WTC11 (cell line): ENCODE data around the gene PCDH9. TPM values are rescaled to one million over a fixed set of nuclear protein-coding genes. Genes with fewer than 3 reads are reported as not detected.

Experiments used
- ATAC-seq: fragments of 200-7000 bp; cut with Tn5 transposase; 2 replicates; pipeline ENCODE4 v1.10.0; 2021; ENCODE audit warnings: mild to moderate bottlenecking, moderate library complexity
- CTCF ChIA-PET: fragments of 300-600 bp; sonication (Branson Sonifier 250); formaldehyde crosslinking; loops from one replicate; lab custom pipeline; 2021; ENCODE audit warnings: antibody characterized with exemption; lab: Charles Lee
- POLR2A ChIA-PET: fragments of 350-600 bp; sonication (Branson Sonifier 250); formaldehyde crosslinking; loops from one replicate; lab custom pipeline; 2021; ENCODE audit warnings: antibody characterized with exemption; lab: Charles Lee
- DNase-seq: peaks from one replicate; pipeline ENCODE4 v3.0.0; 2021; ENCODE audit warnings: low spot score
- H3K27ac Mint-ChIP-seq: 2 replicates; pipeline ENCODE4 v1.8.0; 2021; ENCODE audit warnings: mixed read lengths
- H3K27me3 Mint-ChIP-seq: 2 replicates; pipeline ENCODE4 v1.8.0; 2021; ENCODE audit warnings: low read depth, mild to moderate bottlenecking, moderate library complexity, mixed read lengths
- H3K36me3 Mint-ChIP-seq: 2 replicates; pipeline ENCODE4 v1.8.0; 2021; ENCODE audit warnings: mixed read lengths
- H3K4me1 Mint-ChIP-seq: 2 replicates; pipeline ENCODE4 v1.8.0; 2022; ENCODE audit warnings: mixed read lengths
- H3K4me3 Mint-ChIP-seq: 2 replicates; pipeline ENCODE4 v1.8.0; 2021; ENCODE audit warnings: mild to moderate bottlenecking, moderate library complexity, mixed read lengths
- H3K9me3 Mint-ChIP-seq: 2 replicates; pipeline ENCODE4 v1.8.0; 2021; ENCODE audit warnings: mixed read lengths
- GTF2I ChIP-seq: fragments of 250-450 bp; sonication (Bioruptor Pico); conservative IDR thresholded peaks from 2 replicates; pipeline ENCODE4 v1.4.0; 2021; ENCODE audit warnings: mild to moderate bottlenecking
- HMGA2 ChIP-seq: fragments of 250-450 bp; sonication (Bioruptor Pico); IDR thresholded peaks from 2 replicates; pipeline ENCODE4 v1.4.0; 2021; ENCODE audit warnings: mild to moderate bottlenecking, moderate library complexity
- HMGXB4 ChIP-seq: sonication (generic); formaldehyde crosslinking; IDR thresholded peaks from 2 replicates; pipeline ENCODE4 v1.8.1; 2023; ENCODE audit warnings: mild to moderate bottlenecking, moderate library complexity, missing genetic modification reagents
- MYBL2 ChIP-seq: sonication (generic); formaldehyde crosslinking; IDR thresholded peaks from 2 replicates; pipeline ENCODE4 v1.8.1; 2023; ENCODE audit warnings: mild to moderate bottlenecking, moderate library complexity, missing genetic modification reagents
- NFATC4 ChIP-seq: fragments of 250-450 bp; sonication (Bioruptor Pico); IDR thresholded peaks from 2 replicates; pipeline ENCODE4 v1.9.0; 2021; ENCODE audit warnings: mild to moderate bottlenecking
- NFYB ChIP-seq: sonication (generic); formaldehyde crosslinking; conservative IDR thresholded peaks from 2 replicates; pipeline ENCODE4 v1.8.0; 2022; ENCODE audit warnings: low read depth, missing genetic modification reagents
- NR2C2 ChIP-seq: sonication (generic); formaldehyde crosslinking; IDR thresholded peaks from 2 replicates; pipeline ENCODE4 v1.8.0; 2022; ENCODE audit warnings: mild to moderate bottlenecking, missing genetic modification reagents
- PRDM15 ChIP-seq: sonication (generic); formaldehyde crosslinking; IDR thresholded peaks from 2 replicates; pipeline ENCODE4 v1.8.0; 2022; ENCODE audit warnings: missing genetic modification reagents
- RORB ChIP-seq: fragments of 250-450 bp; sonication (Bioruptor Pico); IDR thresholded peaks from 2 replicates; pipeline ENCODE4 v1.9.0; 2021; ENCODE audit warnings: mild to moderate bottlenecking
- ZNF219 ChIP-seq: sonication (generic); formaldehyde crosslinking; IDR thresholded peaks from 2 replicates; pipeline ENCODE4 v1.8.0; 2023; ENCODE audit warnings: missing genetic modification reagents, mild to moderate bottlenecking, borderline replicate concordance
- ZNF232 ChIP-seq: sonication (generic); formaldehyde crosslinking; IDR thresholded peaks from 2 replicates; pipeline ENCODE4 v1.8.0; 2022; ENCODE audit warnings: mild to moderate bottlenecking, missing genetic modification reagents
- ZNF281 ChIP-seq: sonication (generic); formaldehyde crosslinking; IDR thresholded peaks from 2 replicates; pipeline ENCODE4 v1.8.0; 2023; ENCODE audit warnings: mild to moderate bottlenecking, missing genetic modification reagents
- ZNF532 ChIP-seq: fragments of 250-450 bp; sonication (Bioruptor Pico); IDR thresholded peaks from 2 replicates; pipeline ENCODE4 v1.9.0; 2021; ENCODE audit warnings: mild to moderate bottlenecking, borderline replicate concordance
- total RNA-seq: library from RNA; stranded (reverse); gene quantifications from 3 replicates; pipeline ENCODE4 v1.2.3, GENCODE V29; 2021

Gene PCDH9
- total RNA-seq, 1 experiment from 2014 or later, result 0.48 TPM

GRCh38 chr13:66377569-66377968 lies 852.6 kb downstream of the PCDH9 start (continued):
- no peak for TF ChIP-seq ZNF232
- TF ChIP-seq NFYB (CRISPR knock-in tag), result no peak
- no peak for TF ChIP-seq GTF2I
- TF ChIP-seq, all 79 proteins: peak for 0

GRCh38 chr13:66375756-66376155 lies 854.4 kb downstream of the PCDH9 start:
- POLR2A ChIA-PET, result no interaction called here
- DNase-seq (no peak), ATAC-seq (no peak)
- TF ChIP-seq MYBL2 (CRISPR knock-in tag) (no peak), NR2C2 (CRISPR knock-in tag) (no peak), ZNF281 (CRISPR knock-in tag) (no peak), NFATC4 (no peak), ZNF532 (no peak), ZNF219 (no peak), HMGA2 (CRISPR knock-in tag) (no peak), HMGXB4 (CRISPR knock-in tag) (no peak), PRDM15 (CRISPR knock-in tag) (no peak), RORB (CRISPR knock-in tag) (no peak)
- CTCF ChIA-PET, result no interaction called here
- no peak overlapping the region for H3K27ac Mint-ChIP-seq
- no peak overlapping the region for H3K4me3 Mint-ChIP-seq
- H3K4me1 Mint-ChIP-seq, result peaks cover 17% of the 10 kb centered on the region
- H3K36me3 Mint-ChIP-seq, result 0 out of 2 replicates have a peak, but pooled peaks cover 2% of the 10 kb centered on the region
- no peaks in the 10 kb centered on the region for H3K27me3 Mint-ChIP-seq
- peaks cover 3% of the 10 kb centered on the region; the same call in 1 of the 2 replicates for H3K9me3 Mint-ChIP-seq
